Sciatic nerve (tissue), 2 donors: ENCODE results near the gene OPRM1. TPM values are rescaled to one million over a fixed set of nuclear protein-coding genes. Genes with fewer than 3 reads are reported as not detected.

ENCODE experiments used
- ATAC-seq: fragments of 200-7000 bp; cut with Tn5 transposase; one replicate; pipeline ENCODE4 v1.9.1; 2020; ENCODE audit warnings: mild to moderate bottlenecking, moderate library complexity
- DNase-seq: peaks from one replicate; pipeline ENCODE4 v3.0.0-alpha.2; 2020; ENCODE audit warnings: low spot score
- intact Hi-C: fragments of 100-400 bp; cut with DNase I; formaldehyde crosslinking; loops from one replicate; pipeline ENCODE4 v1.14.2; 2022
- total RNA-seq: library from RNA; stranded (reverse); fragmentation: NEBNext Ultra II Directional; extraction: Animal tissue kit (Norgen Biotek cat#: 25700); gene quantifications from one replicate; pipeline ENCODE4 v1.2.1, GENCODE V29; 2021
- donor health status: DM: no; HTN: no; CAD: no.
- donor health status: DM: no; HTN: no; CAD: no.

Gene OPRM1
- total RNA-seq, 1 donor from 2014 or later: not detected

DNA sequence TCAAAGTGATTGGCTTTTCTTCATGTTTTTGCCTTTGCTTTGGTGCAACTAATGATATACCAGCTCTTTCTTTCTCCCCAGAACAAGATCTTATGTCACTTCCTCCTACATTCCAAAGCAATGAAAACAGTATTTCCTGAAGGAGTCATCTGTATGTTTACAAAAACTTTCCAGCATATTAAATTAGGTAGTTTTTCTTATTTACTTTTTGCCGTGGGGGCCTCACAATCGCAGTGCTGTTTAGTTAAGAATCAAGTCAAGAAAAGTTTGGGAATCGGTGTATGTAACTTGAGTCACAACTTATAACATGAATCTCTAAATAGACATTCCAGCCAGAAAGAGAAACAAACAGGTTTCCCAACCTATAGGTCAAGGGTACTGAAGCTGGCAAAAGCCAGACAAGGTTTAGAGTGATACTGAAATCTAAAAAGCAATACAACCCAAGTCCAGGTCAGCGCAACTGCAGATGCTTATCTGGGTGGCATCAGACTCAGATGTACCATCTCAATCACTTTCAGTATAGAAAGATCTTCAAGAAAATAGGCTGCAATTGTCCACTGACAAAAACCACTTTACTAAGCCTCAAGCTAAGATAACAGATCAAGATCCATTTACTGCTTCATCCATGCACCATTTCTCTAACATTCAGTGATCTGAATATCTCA lies 253.9 kb downstream of the OPRM1 start:
- DNase-seq (no peak), ATAC-seq (no peak)
- intact Hi-C loops: no loop called here

DNA sequence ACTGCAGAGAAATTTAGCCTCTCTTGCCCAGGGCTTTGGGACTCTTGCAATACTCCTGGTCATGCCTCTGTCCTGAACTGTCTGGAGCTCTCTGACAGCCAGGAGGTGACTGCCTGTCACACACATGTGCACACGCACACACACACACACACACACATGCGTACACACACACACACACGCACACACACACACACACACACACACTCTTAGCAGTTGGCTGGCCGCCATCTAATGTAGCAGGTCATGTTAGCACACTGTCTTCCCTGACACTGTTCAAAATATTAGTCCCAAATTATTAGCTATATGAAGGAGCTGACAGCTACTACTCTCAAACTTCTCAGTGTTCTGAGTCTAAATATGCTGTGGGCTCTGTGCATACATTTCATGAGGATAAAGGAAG lies 256.7 kb downstream of the OPRM1 start:
- intact Hi-C loops: no loop called here
- DNase-seq (no peak), ATAC-seq (no peak)
